Lung microvascular endothelial cell (primary cell): ENCODE data around the gene DCAF6. TPM values are rescaled to one million over a fixed set of nuclear protein-coding genes. Genes with fewer than 3 reads are reported as not detected.
A peak's percentile ranks its signal among the peaks of the same experiment; 100 is the strongest.

Experiments
- DNase-seq, 2 donors: peaks; one replicate each; pipeline versions ENCODE4 v3.0.0 to v3.0.0-alpha.2; 2010; ENCODE audit warnings: low read depth in 2 of 2
- total RNA-seq: library from RNA; depleted of rRNA; stranded (reverse); fragments of >200 nt; gene quantifications from 2 replicates; pipeline ENCODE4 v1.2.1, GENCODE V29; 2014

Gene DCAF6
- total RNA-seq, 1 donor from 2014 or later, result 37.5 TPM

- DNase-seq, result no peak
These were observed 21.2 kb downstream of the DCAF6 start for GRCh38 chr1:167957710-167958109.

- DNase-seq, result peak; percentile 52 to 73
These were observed 28.2 kb downstream of the DCAF6 start for GRCh38 chr1:167964646-167965045.

- no peak for DNase-seq
These were observed 29.6 kb downstream of the DCAF6 start for GRCh38 chr1:167966050-167966449.

GRCh38 chr1:167968569-167968968 is 32.1 kb downstream of the DCAF6 start:
- no peak for DNase-seq

GRCh38 chr1:167973832-167974231 is 37.3 kb downstream of the DCAF6 start:
- no peak for DNase-seq

- no peak for DNase-seq
These were observed 38.2 kb downstream of the DCAF6 start for GRCh38 chr1:167974698-167975097.

- DNase-seq, result no peak
These were observed 40.8 kb downstream of the DCAF6 start for GRCh38 chr1:167977245-167977644.

- no peak for DNase-seq
These were observed 45.5 kb downstream of the DCAF6 start for GRCh38 chr1:167981933-167982332.

GRCh38 chr1:167983797-167984420 is 47.4 kb downstream of the DCAF6 start:
- no peak for DNase-seq

GRCh38 chr1:167984886-167985489 is 48.5 kb downstream of the DCAF6 start:
- no peak for DNase-seq

GRCh38 chr1:167987174-167987573 is 50.7 kb downstream of the DCAF6 start:
- no peak for DNase-seq

GRCh38 chr1:167991546-167991945 is 55.1 kb downstream of the DCAF6 start:
- DNase-seq, result no peak

- DNase-seq, result no peak
These were observed 57.2 kb downstream of the DCAF6 start for GRCh38 chr1:167993720-167994119.

- DNase-seq, result no peak
These were observed 58.1 kb downstream of the DCAF6 start for GRCh38 chr1:167994560-167994959.

GRCh38 chr1:167995038-167995437 is 58.6 kb downstream of the DCAF6 start:
- DNase-seq, result no peak

- no peak for DNase-seq
These were observed 59.8 kb downstream of the DCAF6 start for GRCh38 chr1:167996266-167996665.

- no peak for DNase-seq
These were observed 60.6 kb downstream of the DCAF6 start for GRCh38 chr1:167997037-167997575.

- DNase-seq, result no peak
These were observed 63.4 kb downstream of the DCAF6 start for GRCh38 chr1:167999877-168000276.

GRCh38 chr1:168000656-168001055 is 64.2 kb downstream of the DCAF6 start:
- DNase-seq, result peak in 1 of 2 donors; percentile 4

- DNase-seq, result no peak
These were observed 64.7 kb downstream of the DCAF6 start for GRCh38 chr1:168001213-168001612.

GRCh38 chr1:168004531-168004930 is 68.0 kb downstream of the DCAF6 start:
- no peak for DNase-seq

- no peak for DNase-seq
These were observed 69.0 kb downstream of the DCAF6 start for GRCh38 chr1:168005529-168005928.

- no peak for DNase-seq
These were observed 71.2 kb downstream of the DCAF6 start for GRCh38 chr1:168007691-168008090.
